Activated CD4-positive, CD25-positive, alpha-beta regulatory T cell treated with anti-CD3 and anti-CD28 coated beads, Interleukin-2, amount 50 U/mL, for 72 hours (primary cell): ENCODE measurements around the gene COX7A2.

Experiments used
- DNase-seq: peaks from one replicate; pipeline ENCODE4 v3.0.0; 2021

COX7A2 gene

DNA sequence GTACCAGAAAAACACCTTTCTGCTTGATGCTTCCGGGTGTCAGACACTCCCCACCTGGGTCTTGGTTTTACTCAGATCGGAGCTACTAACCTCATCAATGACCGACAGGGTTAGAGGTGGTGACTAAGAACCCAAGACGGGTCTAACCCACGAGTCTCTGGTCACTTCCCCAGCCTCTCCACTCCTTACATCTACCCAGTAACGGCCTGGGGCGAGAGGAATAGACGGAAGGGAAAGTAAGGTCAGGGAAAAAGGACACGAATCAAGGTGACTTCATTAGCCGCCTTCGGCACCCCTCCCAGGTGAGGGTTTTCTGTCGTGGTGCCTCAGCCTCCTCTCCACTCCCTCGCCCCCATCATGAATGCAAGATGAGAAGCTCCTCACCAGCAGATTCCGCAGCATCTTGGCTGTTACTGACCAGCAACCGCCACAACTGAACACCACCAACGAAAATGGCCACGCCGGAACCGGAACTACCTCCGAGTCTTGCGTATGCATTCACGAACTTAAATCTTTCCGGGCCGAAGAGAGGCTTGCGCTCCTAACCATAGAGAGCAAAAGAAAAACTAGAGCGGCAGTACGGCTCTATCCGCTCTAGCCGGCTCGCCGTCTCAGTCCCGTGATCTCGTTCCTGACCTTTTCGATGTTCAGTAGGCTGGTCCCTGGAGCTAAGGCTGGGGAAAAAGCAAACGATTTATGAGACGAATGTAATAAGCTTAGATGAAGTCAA, at the start of gene COX7A2:
TSS of gene COX7A2 (minus strand) at position 469 of the 730 bp plus-strand sequence. CDS start at position 402, 67 bp downstream.
- peak; percentile 80 for DNase-seq

GRCh38 chr6:75292555-75292954, 49.0 kb upstream of the COX7A2 start:
- no peak for DNase-seq

DNA sequence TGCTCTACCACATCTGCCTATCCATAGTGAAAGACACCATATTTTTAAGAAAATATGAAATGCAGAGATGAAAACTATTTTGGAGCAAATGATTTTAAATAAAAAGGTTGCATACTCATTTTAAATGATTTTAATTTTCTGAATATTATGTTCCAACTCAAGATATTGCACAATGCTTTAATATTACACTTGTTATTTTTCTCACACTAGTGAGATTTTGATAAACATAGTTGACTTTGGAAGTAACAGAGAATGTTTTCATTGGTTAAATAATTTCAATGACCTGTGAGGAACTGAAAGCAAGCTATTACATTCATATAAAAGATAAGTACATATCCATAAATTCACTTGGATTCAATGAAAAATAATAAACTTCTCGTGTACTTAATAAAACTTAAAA, 48.1 kb upstream of the COX7A2 start:
- no peak for DNase-seq

DNA sequence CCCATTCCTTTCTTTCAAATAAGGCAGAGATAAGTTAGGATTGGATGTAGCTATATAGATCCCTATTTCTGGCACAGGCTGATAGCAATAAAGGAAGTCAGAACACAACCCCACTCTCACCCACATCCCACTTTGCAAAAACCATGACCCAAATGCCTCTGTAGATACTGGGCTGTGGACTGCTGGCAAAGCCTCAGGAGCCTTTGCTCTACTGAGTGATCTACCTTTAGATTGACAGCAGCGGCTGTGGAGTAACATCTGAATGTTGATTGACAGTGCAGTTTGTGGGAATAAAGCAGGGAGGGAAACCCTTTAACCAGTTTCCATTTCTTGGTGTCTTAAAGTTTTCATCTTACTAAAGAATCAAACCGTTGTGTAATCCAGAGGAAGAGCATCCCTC, 47.7 kb upstream of the COX7A2 start:
- DNase-seq: no peak

- no peak for DNase-seq
Measured at GRCh38 chr6:75290136-75290945, 46.7 kb upstream of the COX7A2 start.

DNA sequence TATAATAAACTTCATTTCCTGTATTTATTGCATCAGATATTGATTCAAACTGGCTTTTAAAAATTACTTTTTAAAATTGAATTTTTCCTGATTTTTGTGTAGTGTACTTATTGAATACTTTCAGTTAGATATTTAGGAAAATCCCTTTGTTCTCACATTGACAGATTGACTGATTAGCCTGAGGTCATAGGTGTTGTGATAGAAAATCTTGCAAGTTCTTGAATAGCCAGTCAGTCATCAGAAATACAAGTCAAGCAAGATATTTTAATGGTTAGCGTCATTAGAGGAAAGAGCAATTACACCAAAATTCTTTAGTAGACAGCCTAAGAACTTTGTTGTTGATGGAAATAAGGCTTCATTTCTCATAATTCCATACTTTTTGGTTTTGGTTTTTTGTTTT, 44.4 kb upstream of the COX7A2 start:
- no peak for DNase-seq

DNA sequence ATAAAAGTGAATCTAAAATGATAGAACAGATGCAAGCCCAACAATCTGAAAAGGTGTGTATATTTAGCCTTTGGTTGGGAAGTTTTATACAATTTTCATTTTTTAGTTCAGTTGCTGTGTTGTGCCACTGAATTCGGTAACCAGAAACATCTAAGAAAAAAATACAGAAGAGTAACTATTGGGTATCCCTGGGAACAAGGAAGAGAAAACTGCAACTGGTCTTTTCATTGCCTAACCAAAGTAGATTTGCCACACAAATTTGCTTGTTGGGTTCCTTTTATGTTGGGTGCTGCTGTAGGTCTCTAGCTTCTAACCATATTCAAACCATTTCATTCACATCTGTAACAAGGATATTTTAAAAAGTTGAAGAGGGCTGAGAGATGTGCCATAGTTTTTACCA, 43.8 kb upstream of the COX7A2 start:
- no peak for DNase-seq

DNA sequence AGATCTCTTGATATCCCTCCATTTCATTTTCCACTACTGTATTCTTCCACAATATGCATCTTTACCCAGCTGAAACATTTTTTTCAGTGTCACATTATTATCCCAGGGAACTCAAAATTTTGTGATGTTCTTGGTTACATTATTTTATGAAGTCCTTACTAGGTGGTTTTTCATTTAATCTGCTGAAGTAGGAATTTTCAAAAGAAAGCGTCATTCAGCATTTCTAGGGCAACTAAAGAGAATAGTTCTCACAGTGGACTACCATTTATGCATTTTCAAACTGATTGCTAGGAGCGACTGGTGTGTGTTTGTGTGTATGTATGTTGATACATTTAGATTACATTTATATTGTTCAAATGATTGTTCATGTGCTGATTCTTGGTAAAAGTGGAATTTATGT, 43.4 kb upstream of the COX7A2 start:
- no peak for DNase-seq

GRCh38 chr6:75285283-75285639, 41.7 kb upstream of the COX7A2 start:
- DNase-seq: no peak

DNA sequence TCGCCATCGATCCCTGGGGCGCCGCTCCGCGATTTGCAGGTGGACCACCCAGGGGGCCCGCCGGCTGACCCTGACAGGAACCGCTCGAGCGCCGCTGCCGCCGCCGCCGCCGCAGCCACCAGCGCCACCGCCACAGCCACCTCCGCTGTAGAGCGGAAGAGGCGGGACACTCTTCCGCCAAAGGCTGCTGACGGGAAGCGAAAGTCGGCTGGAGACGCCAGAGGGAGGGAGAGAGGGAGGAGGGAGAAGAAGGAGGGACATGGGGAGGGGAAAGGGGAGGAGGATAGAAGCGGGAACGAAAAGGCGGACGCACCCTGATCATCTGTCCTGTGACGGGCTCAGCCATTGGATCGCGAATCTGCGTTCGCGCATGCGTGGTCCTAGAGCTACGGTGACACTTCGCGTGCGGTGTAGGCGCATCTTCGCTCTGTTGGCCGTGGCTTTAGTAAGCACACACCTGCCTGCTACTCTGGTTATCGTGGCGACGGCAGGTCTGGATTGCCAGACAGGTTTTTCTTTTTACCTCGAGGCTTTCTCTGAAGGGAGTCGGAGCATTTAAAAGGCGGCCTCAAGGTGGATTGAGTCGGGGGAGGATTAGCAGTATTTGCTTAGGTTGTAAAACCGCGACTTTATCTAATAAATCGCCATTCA, 41.2 kb upstream of the COX7A2 start, which contains the start of gene TMEM30A:
TSS of gene TMEM30A (minus strand) at position 161 of the 651 bp plus-strand sequence. CDS start at position 7, 154 bp downstream.
- DNase-seq: peak; percentile 93

DNA sequence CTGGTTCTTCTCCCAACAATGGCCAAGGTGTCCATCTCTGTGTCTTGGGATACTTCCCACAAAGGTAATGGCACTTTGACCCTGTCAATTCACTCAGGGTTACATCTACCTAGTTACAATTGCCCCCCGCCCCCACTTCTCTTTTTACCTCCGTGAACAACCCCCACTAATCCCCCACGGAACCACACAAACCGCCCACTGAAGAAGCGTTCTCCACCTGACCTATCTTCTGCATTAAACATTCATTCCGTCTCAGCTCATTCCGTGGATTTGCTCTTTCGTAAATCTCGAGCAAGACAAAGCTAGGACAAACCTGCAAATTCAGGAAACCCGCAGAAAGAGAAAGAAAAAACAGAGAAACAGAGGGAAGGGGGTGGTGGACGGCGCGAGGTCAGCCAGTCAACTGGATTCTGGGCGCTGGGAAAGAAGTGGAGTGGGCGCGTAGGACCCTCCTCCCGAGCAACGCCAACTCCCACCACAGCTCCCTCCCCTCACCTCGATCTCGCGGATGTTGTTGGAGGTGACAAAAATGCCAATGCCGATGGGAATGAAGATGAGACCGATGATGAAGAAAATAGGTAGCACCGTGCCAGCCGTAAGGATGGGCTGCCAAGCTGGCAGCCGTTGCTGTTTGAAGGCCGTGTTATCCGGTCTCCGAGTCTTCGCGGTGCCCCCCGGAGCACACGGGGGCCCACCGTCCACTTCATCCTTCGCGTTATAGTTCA, 40.5 kb upstream of the COX7A2 start:
- DNase-seq: no peak

GRCh38 chr6:75282706-75283105, 39.1 kb upstream of the COX7A2 start:
- no peak for DNase-seq

DNA sequence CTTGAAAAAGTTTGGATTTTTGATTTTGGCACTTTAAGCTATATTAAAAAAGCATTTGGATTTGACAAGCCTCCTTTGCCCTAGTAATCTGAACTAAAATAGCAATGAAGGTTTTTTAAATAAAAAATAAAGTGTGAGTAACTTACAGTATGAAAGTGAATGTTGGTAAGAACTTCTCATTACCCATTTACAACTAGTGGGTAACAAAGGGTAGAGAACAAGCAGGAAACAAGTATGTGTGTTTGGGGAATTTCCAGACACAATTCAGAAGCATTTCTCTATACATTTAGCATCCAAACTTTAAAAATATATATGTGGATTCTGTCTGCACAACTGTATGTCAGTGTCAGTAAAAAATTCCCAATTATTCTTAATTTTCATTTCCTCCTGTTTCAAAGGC, 38.1 kb upstream of the COX7A2 start:
- DNase-seq: no peak

DNA sequence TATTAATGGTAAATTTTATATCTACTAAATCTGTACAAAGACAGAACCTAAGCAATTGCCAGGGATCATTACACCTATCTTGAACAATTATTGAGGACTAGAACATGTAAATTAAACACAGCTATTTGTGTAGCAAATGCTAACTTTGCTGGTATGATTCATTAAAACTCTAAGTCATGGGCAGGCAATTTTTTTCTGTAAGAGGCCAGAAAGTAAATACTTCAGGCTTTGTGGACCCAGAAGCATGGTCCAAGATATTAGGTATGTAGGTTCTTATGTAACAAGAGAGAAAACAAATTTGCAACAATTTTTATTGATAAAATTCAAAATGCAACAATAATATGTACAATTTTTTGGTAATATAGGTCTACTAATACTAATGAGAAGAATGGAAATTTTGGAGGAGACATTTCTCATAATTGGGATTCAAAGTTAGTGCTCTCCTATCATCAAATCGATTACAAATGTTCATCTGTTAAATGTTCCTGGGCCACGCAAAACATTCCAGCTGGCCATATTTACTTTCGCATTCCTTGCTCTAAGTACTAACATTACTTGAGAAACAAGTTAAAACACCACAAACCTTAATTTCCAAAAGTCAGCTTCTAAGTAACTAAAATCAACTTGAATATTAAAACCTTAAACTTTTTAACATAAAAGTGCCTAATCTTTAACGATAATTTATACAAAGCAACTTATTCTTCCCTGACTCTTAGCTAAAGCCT, 36.7 kb upstream of the COX7A2 start:
- DNase-seq: no peak

- no peak for DNase-seq
Measured at GRCh38 chr6:75279418-75279817, 35.8 kb upstream of the COX7A2 start.

GRCh38 chr6:75278474-75279077, 35.0 kb upstream of the COX7A2 start:
- no peak for DNase-seq

GRCh38 chr6:75275067-75275466, 31.5 kb upstream of the COX7A2 start:
- no peak for DNase-seq

DNA sequence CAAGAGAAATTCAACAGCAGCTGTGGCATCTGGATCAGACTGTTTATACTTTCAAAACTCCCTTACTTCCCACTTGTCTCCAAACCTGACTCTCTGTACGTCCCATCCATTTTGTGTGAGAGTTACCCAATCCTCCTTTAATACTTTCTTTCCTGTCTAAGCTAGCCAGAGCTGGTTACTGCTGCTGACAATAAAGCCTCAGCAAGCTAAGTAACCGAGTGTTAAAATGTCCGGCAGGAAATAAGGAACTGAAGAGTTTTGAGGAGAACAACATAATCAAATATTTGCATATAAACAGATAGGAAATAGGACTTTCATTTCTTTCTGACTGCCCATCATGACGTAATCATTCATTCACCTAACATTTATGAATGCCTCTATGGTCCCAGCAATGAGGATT, 29.4 kb upstream of the COX7A2 start:
- no peak for DNase-seq

GRCh38 chr6:75272145-75272840, 28.7 kb upstream of the COX7A2 start:
- no peak for DNase-seq

- no peak for DNase-seq
Measured at GRCh38 chr6:75268988-75269354, 25.4 kb upstream of the COX7A2 start.
